Dermis blood vessel endothelial cell (primary cell): ENCODE results near the gene PALLD. TPM values are rescaled to one million over a fixed set of nuclear protein-coding genes. Genes with fewer than 3 reads are reported as not detected.
"Not testable (repeated sequence)": the region's sequence is repeated elsewhere in the genome, so short reads cannot be mapped to it uniquely, and the experiment has no call there.

Experiments
- DNase-seq: peaks from one replicate; pipeline ENCODE4 v3.0.0; 2010
- total RNA-seq: library from RNA; depleted of rRNA; stranded (reverse); fragments of >200 nt; gene quantifications from 2 replicates; pipeline ENCODE4 v1.2.3, GENCODE V29; 2014

The PALLD gene
- total RNA-seq, 1 donor from 2014 or later = 15.7 TPM

- DNase-seq = peak; percentile 56
Measured at GRCh38 chr4:168711197-168712140, 214.6 kb downstream of the PALLD start.

DNA sequence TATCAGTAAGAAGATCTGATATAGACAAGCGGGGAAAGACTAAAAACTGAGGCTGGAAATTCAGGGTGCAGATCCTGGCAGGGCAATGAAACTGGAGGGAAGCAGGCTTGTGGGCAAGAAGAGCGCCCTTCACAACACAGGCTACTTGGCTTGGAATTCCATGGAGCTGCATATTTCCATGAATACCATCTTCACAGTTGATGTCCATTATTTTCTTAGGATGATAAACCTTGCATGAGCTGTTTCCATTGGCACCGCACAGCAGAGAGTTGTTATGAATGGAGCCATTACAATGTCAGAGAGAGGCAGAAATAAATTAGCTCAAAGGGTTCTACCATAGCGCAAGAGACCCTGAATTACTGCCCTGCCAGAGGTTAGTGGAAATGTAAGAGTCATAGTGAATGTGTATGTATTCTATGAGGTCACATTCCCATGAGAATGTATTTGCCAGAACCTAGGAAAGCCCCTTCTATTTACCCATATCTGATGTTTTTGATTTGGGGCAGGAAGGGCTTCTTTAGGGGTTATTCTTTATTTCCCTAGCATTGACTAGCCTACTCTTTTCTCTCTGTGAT lies 215.6 kb downstream of the PALLD start:
- DNase-seq = no peak

GRCh38 chr4:168713253-168713652 lies 216.4 kb downstream of the PALLD start:
- no peak for DNase-seq

DNA sequence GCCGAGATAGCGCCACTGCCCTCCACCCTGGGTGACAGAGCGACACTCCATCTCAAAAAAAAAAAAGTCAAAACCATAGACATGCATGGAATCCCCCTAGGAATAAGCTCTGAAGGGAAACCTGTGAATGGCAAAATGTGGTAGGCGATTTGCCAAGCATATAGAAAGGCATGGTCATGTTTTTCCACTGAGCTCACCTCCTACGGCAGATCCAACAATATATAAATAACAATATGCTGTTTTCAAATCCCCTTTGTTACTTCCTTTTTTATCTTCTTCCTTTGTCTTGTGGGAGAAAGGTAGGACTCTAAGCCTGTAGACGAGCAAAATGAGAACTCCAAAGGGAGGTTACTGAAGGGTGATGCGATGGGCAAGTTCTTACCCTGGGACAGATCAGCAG lies 219.0 kb downstream of the PALLD start:
- no peak for DNase-seq

GRCh38 chr4:168716406-168717129 lies 219.7 kb downstream of the PALLD start:
- no peak for DNase-seq

DNA sequence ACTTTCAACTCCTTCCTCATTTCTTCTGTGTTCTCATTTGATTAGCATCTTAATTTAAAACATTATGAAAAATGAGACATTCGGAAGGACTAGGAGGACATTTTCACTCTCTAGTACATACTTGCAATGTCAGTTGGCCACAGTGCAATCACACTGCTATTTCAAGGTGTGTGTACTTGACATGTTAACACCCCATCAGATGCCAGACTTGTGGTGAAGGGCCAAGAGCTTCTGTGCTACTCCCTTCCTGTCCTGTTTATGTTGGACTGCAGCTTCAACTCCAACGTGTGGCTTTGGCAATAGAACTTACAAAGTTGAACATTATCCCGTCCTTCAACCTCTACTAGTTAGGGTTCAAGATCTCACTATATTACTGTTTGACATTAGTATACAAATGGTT lies 221.0 kb downstream of the PALLD start:
- no peak for DNase-seq

GRCh38 chr4:168719725-168720124 lies 222.9 kb downstream of the PALLD start:
- DNase-seq = no peak

- no peak for DNase-seq
Measured at GRCh38 chr4:168720396-168720900, 223.6 kb downstream of the PALLD start.

DNA sequence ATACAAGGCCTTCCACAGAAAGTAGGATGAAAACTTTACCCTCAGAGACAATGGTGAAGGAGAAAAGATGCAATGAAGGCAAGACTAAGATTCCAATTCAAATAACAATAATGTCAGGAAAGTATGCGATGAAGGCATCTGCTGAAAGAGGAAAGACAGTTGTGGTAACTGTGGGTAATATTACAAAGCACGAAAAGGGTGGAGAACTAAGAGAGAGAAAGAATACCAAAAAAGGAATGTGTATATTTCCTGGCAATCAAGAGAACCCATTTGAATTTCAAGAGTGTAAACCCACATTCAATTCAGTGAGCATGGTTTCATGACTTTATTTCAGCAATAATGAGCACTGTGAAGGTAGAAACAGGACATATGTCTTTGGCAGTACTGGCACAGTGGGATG lies 225.5 kb downstream of the PALLD start:
- no peak for DNase-seq

DNA sequence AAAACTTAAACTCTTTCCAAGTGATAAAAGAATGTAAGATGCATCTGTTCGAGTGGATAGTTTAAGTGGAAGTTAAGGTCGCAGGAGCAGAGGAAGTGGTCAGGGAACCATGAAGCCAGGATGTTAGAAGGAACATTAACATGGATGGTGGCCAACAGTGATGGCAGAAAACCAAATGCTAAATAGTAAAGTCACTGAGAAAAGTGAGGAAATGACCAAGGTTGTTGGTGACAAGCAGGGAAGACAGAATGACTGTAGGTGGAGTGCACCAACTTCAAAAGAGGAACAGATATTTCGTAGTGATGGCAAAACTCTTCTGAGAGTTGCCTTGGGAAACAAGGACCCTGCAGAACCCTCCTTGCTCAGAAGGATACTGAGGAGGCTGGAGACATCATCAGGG lies 226.2 kb downstream of the PALLD start:
- DNase-seq = peak; percentile 63

DNA sequence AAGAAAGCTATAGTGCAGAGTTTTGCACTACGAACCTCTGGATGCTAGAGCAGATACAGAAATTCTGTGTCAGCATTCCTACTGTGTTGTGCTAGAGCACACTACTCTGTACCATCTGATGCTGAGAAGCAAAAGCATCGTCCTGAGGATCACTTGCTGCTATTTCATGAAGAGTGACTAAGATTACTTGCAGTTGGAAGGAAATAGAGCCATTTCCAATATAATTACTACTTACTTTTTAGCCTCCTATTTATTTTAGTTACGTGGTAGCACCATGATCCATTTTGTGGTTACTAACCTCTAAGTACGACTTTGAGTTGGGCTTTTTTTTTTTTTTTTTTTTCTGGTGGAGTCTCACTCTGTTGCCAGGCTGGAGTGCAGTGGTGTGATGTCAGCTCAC lies 226.7 kb downstream of the PALLD start:
- no peak for DNase-seq

DNA sequence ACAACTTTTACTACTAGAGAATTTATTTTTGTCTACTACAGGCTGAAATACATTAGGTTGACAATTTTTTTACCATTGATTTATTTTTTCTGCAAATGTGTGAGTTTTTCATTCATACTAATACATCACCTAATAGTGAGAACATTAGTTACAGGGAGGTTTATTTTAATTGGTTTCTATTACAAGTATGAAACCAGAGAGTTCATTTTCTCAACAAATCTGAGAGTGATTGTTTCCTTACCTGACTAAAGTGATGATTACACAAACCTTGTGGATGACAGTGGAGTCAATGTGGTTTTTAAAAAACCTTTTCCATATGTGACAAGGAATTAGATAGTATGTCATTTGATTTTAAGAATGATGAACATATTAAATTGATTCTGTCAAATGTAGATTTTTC lies 227.4 kb downstream of the PALLD start:
- DNase-seq = no peak

GRCh38 chr4:168724686-168725411 lies 228.0 kb downstream of the PALLD start:
- no peak for DNase-seq

DNA sequence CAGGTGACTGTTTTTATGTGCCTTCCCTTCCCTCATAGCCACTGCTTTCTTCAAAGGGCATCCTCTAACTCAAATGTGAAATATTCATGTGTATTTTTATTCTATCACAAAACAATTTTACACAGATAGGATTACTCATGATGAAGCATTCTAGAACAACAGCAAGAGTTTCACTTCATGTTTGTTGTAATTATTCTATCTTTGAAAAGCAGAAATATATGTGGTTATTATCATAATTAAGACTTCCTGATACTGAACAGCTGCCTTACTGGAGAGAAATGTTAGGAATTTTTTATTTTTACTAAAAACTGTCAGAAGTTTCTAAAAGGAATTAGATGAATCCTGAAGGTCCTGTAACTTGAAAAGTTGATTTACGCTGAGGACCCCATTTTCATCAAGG lies 229.1 kb downstream of the PALLD start:
- DNase-seq = no peak

- not testable (repeated sequence) for DNase-seq
Measured at GRCh38 chr4:168727181-168727580, 230.3 kb downstream of the PALLD start.

DNA sequence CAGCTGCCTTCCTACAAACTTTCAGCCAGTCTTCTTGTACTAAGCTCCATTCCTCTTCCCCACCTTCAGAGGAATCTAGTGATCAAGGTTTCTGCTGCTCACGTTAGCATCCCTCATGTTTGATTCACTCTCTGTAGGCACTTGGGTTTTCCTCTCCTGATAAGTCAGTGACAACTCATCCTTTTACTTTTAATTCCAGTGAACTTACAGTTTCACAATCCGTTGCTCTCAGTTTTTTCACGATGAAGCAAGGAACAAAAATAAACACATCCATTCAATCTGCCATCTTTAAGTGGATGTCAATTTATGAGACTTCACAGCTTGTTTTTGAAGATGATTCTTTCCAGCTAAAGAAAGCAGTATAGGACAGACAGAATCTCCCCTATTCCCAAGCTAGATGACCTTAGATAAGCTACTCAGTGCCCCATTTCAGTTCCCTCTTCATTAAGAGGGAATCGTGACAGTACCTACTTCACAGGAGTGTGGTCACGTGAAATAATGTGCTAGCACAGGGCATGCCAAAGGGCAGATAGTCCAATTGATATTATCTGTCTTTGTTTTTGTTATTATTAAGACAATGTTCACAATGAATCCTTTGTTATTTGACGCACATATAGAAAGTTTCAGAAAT lies 234.3 kb downstream of the PALLD start:
- DNase-seq = no peak

GRCh38 chr4:168731706-168732414 lies 235.0 kb downstream of the PALLD start:
- DNase-seq = no peak

GRCh38 chr4:168732714-168733113 lies 235.9 kb downstream of the PALLD start:
- no peak for DNase-seq

DNA sequence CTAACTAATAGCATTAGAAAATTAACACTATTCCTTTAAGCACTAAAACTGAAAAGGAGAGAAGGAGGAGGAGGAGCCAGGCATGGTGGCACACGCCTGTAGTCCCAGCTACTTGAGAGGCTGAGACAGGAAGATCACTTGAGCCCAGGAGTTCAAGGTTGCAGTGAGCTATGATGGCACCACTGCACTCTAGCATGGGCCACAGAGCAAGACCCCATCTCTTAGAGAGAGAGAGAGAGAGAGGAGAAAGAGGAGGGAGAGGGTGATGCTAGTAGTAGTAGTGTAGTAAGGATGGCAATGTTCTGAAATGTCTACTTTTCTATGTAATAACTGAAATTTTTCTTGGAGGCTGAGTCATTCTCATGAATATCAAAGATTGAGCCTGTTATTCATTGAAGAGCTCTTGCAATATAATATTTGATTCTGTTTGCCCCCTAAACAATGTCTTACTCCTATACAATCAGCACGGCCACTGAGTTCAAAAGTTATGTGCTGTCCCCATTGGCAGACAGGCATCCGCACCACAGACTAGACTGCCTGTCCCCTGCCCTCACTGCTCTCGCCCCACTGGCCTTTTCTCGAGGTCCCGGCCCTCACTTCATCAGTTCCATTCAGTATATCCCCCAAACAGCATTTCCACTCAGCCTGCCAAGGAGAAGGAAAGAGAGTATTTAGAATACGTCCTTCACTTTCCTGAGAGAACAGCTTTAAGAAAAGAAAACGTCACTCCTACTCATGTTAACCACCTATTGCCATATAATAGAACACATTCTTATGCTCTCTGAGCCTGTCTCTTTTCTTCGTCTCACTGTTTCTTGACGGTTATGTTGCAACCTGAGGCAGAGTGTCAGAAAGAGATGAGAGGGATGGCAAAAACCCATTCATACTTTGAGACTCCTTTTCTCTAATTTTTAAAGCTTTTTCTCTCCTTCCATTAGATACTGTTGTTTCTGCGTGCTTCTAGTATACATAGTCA lies 238.1 kb downstream of the PALLD start:
- no peak for DNase-seq

- no peak for DNase-seq
Measured at GRCh38 chr4:168735735-168736134, 238.9 kb downstream of the PALLD start.
